ENCODE results near the gene TMEM39A. TPM values are rescaled to one million over a fixed set of nuclear protein-coding genes. Genes with fewer than 3 reads are reported as not detected.

Gene TMEM39A
- total RNA-seq, 2 experiments from 2014 or later = 54.1 to 58.0 TPM

DNA sequence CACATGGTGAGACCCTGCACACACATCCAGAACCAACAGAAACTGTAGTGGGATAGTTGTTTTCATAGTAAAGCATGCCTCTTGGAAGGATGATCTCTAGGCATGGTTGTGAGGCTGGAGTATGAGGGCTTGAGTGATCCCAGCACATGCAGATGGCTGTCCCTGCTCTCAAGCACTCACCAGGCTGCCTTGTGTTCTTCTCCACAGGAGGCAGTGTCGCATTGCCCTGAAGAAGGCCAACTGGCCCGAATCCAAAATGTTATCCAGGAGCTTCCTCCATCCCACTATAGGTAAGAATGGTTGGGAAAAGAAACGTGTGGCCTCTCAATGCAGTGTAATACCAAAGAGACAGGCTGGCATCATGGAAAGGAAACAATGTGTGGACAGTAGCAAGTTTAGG, 82.7 kb downstream of the TMEM39A start:
- CTCF ChIA-PET = no interaction called here
- ATAC-seq (ENCODE audit: poor library complexity) (no peak), DNase-seq (no peak)
- no peaks in the 10 kb centered on the region for H3K4me1 Mint-ChIP-seq (ENCODE audit: low read depth)
- POLR2A ChIA-PET = no interaction called here
- H3K4me3 Mint-ChIP-seq = no peak overlapping the region
- H3K27ac Mint-ChIP-seq = no peak overlapping the region
- Histone ChIP-seq H3K27ac (ENCODE audit: low read depth in 1 of 2, low read length in 2 of 2) (no peak overlapping the region), H3K4me3 (ENCODE audit: low read length) (no peak overlapping the region), H3K4me1 (ENCODE audit: insufficient read depth, low read length) (no peaks in the 10 kb centered on the region), H3K9me3 (ENCODE audit: control insufficient read depth in 1 of 2, insufficient read depth in 1 of 2, low read length in 2 of 2) (no peaks in the 10 kb centered on the region), H3K27me3 (ENCODE audit: control insufficient read depth in 1 of 2, insufficient read depth in 2 of 2, low read length in 2 of 2) (no peaks in the 10 kb centered on the region), H3K36me3 (ENCODE audit: insufficient read depth, low read length) (peaks cover 11% of the 10 kb centered on the region)
- H3K9me3 Mint-ChIP-seq = no peaks in the 10 kb centered on the region
- H3K36me3 Mint-ChIP-seq (ENCODE audit: low read depth) = peaks cover 43% of the 10 kb centered on the region
- TF ChIP-seq, protein P1, sequence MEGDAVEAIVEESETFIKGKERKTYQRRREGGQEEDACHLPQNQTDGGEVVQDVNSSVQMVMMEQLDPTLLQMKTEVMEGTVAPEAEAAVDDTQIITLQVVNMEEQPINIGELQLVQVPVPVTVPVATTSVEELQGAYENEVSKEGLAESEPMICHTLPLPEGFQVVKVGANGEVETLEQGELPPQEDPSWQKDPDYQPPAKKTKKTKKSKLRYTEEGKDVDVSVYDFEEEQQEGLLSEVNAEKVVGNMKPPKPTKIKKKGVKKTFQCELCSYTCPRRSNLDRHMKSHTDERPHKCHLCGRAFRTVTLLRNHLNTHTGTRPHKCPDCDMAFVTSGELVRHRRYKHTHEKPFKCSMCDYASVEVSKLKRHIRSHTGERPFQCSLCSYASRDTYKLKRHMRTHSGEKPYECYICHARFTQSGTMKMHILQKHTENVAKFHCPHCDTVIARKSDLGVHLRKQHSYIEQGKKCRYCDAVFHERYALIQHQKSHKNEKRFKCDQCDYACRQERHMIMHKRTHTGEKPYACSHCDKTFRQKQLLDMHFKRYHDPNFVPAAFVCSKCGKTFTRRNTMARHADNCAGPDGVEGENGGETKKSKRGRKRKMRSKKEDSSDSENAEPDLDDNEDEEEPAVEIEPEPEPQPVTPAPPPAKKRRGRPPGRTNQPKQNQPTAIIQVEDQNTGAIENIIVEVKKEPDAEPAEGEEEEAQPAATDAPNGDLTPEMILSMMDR (IDR thresholded peaks at IDR 0.05) = no peak
- intact Hi-C loops (cut with DNase I, micrococcal nuclease) = no loop called here
- H3K27me3 Mint-ChIP-seq = no peaks in the 10 kb centered on the region

Other genes starting within 250 kb of the TMEM39A start
- gene B4GALT4, start 222.7 kb downstream of the TMEM39A start, total RNA-seq = 10 to 100 TPM; 26.2 to 29.5 TPM
- gene ARHGAP31, start 169.2 kb downstream of the TMEM39A start, total RNA-seq = 1 to 10 TPM; 2.4 to 2.9 TPM
- 10 to 100 TPM; 14.3 to 14.4 TPM for gene POGLUT1, start 5.3 kb upstream of the TMEM39A start, total RNA-seq
- 10 to 100 TPM; 14.4 to 18.3 TPM for gene TIMMDC1, start 34.9 kb upstream of the TMEM39A start, total RNA-seq
- under 1 TPM; 0.17 to 0.41 TPM for gene CD80, start 96.0 kb upstream of the TMEM39A start, total RNA-seq
- gene ADPRH, start 115.9 kb upstream of the TMEM39A start, total RNA-seq = under 1 TPM; 0.36 TPM
- not detected for gene PLA1A, start 134.3 kb upstream of the TMEM39A start, total RNA-seq
- gene POPDC2, start 197.0 kb upstream of the TMEM39A start, total RNA-seq = 1 to 10 TPM; 2.6 to 3.5 TPM
- gene COX17, start 213.8 kb upstream of the TMEM39A start, total RNA-seq = 10 to 100 TPM; 24.6 to 26.3 TPM
- gene CFAP91, start 239.4 kb upstream of the TMEM39A start, total RNA-seq = not detected